ENCODE results near the gene XK.
"Not testable (repeated sequence)": the region's sequence is repeated elsewhere in the genome, so short reads cannot be mapped to it uniquely, and the experiment has no call there.

XK gene

GRCh38 chrX:37685381-37686359 is at the start of gene XK:
Gene XK, plus strand, starts transcription at chrX:37685791. Its CDS starts 171 bp downstream, at chrX:37685962.
- DNase-seq (ENCODE audit: low spot score), result peak; percentile 63

- DNase-seq (ENCODE audit: low spot score), result no peak
Observed at GRCh38 chrX:37638047-37638446, 47.5 kb upstream of the XK start.

- DNase-seq (ENCODE audit: low spot score), result no peak
Observed at GRCh38 chrX:37640142-37640541, 45.4 kb upstream of the XK start.

GRCh38 chrX:37641859-37642258 is 43.7 kb upstream of the XK start:
- no peak for DNase-seq (ENCODE audit: low spot score)

GRCh38 chrX:37644381-37645305 is 40.9 kb upstream of the XK start:
- DNase-seq (ENCODE audit: low spot score), result peak; percentile 65

GRCh38 chrX:37646254-37646653 is 39.3 kb upstream of the XK start:
- no peak for DNase-seq (ENCODE audit: low spot score)

GRCh38 chrX:37650879-37651278 is 34.7 kb upstream of the XK start:
- not testable (repeated sequence) for DNase-seq (ENCODE audit: low spot score)

GRCh38 chrX:37651921-37652452 is 33.6 kb upstream of the XK start:
- no peak for DNase-seq (ENCODE audit: low spot score)

- no peak for DNase-seq (ENCODE audit: low spot score)
Observed at GRCh38 chrX:37652589-37653231, 32.9 kb upstream of the XK start.

GRCh38 chrX:37653397-37654085 is 32.0 kb upstream of the XK start:
- no peak for DNase-seq (ENCODE audit: low spot score)

GRCh38 chrX:37658343-37659030 is 27.1 kb upstream of the XK start:
- no peak for DNase-seq (ENCODE audit: low spot score)

GRCh38 chrX:37659047-37659446 is 26.5 kb upstream of the XK start:
- no peak for DNase-seq (ENCODE audit: low spot score)

- DNase-seq (ENCODE audit: low spot score), result no peak
Observed at GRCh38 chrX:37662181-37662580, 23.4 kb upstream of the XK start.

GRCh38 chrX:37666516-37666915 is 19.1 kb upstream of the XK start:
- no peak for DNase-seq (ENCODE audit: low spot score)

GRCh38 chrX:37667141-37667540 is 18.4 kb upstream of the XK start:
- DNase-seq (ENCODE audit: low spot score), result no peak

GRCh38 chrX:37672563-37672962 is 13.0 kb upstream of the XK start:
- no peak for DNase-seq (ENCODE audit: low spot score)

GRCh38 chrX:37676811-37677210 is 8.8 kb upstream of the XK start:
- no peak for DNase-seq (ENCODE audit: low spot score)

- DNase-seq (ENCODE audit: low spot score), result no peak
Observed at GRCh38 chrX:37677243-37677642, 8.3 kb upstream of the XK start.

- DNase-seq (ENCODE audit: low spot score), result no peak
Observed at GRCh38 chrX:37677765-37678164, 7.8 kb upstream of the XK start.

GRCh38 chrX:37678574-37678973 is 7.0 kb upstream of the XK start:
- no peak for DNase-seq (ENCODE audit: low spot score)

- no peak for DNase-seq (ENCODE audit: low spot score)
Observed at GRCh38 chrX:37679230-37679629, 6.4 kb upstream of the XK start.

Measured in SW480 (cell line).